Mesendoderm (in vitro differentiated cells): ENCODE measurements around the gene FAM131C.
"Not testable (repeated sequence)": the region's sequence is repeated elsewhere in the genome, so short reads cannot be mapped to it uniquely, and the experiment has no call there.

Source experiments
- DNase-seq: peaks from one replicate; pipeline ENCODE4 v3.0.0; 2013
- H2AK5ac ChIP-seq: 2 replicates; pipeline ENCODE4 v1.6.1; 2013; ENCODE audit warnings: low read length, inconsistent platforms
- H2BK120ac ChIP-seq: 2 replicates; pipeline ENCODE4 v1.6.1; 2013; ENCODE audit warnings: low read depth, mild to moderate bottlenecking, low read length, moderate library complexity, mixed read lengths
- H2BK15ac ChIP-seq: replicated peaks from 2 replicates; pipeline ENCODE4 v1.6.1; 2013; ENCODE audit warnings: low read depth, mild to moderate bottlenecking, moderate library complexity
- H2BK5ac ChIP-seq: 2 replicates; pipeline ENCODE4 v1.6.1; 2013; ENCODE audit warnings: low read length, inconsistent platforms
- H3K18ac ChIP-seq: 2 replicates; pipeline ENCODE4 v1.6.1; 2013; ENCODE audit warnings: mild to moderate bottlenecking, low read length, mixed read lengths
- H3K23ac ChIP-seq: one replicate; pipeline ENCODE4 v1.6.1; 2013; ENCODE audit warnings: low read length
- H3K27ac ChIP-seq: 2 replicates; pipeline ENCODE4 v1.5.1; 2013; ENCODE audit warnings: low read depth, mild to moderate bottlenecking, inconsistent platforms, low read length, moderate library complexity
- H3K27me3 ChIP-seq: 2 replicates; pipeline ENCODE4 v1.6.1; 2013; ENCODE audit warnings: low read length, control low read depth, mild to moderate bottlenecking, inconsistent platforms; ENCODE audit not compliant: insufficient read depth, poor library complexity
- H3K36me3 ChIP-seq: 2 replicates; pipeline ENCODE4 v1.6.1; 2013; ENCODE audit warnings: low read length, inconsistent platforms; ENCODE audit not compliant: control insufficient read depth, insufficient read depth
- H3K4ac ChIP-seq: one replicate; pipeline ENCODE4 v1.6.1; 2013; ENCODE audit warnings: low read depth, mild to moderate bottlenecking, low read length, moderate library complexity
- H3K4me1 ChIP-seq: 2 replicates; pipeline ENCODE4 v1.6.1; 2013; ENCODE audit warnings: low read depth, low read length, inconsistent platforms; ENCODE audit not compliant: control insufficient read depth
- H3K4me2 ChIP-seq: 2 replicates; pipeline ENCODE4 v1.6.1; 2013; ENCODE audit warnings: low read length
- H3K4me3 ChIP-seq: 2 replicates; pipeline ENCODE4 v1.5.1; 2013; ENCODE audit warnings: mild to moderate bottlenecking, low read length
- H3K56ac ChIP-seq: one replicate; pipeline ENCODE4 v1.6.1; 2013; ENCODE audit warnings: low read length
- H3K79me1 ChIP-seq: 2 replicates; pipeline ENCODE4 v1.6.1; 2013; ENCODE audit warnings: low read length, inconsistent platforms
- H3K79me2 ChIP-seq: 2 replicates; pipeline ENCODE4 v1.6.1; 2013; ENCODE audit warnings: mild to moderate bottlenecking, low read length; ENCODE audit not compliant: control insufficient read depth, insufficient read depth
- H3K9ac ChIP-seq: 2 replicates; pipeline ENCODE4 v1.6.1; 2013; ENCODE audit warnings: low read length, inconsistent platforms
- H4K5ac ChIP-seq: one replicate; pipeline ENCODE4 v1.6.1; 2013; ENCODE audit warnings: low read length
- H4K8ac ChIP-seq: one replicate; pipeline ENCODE4 v1.6.1; 2013; ENCODE audit warnings: low read depth, mild to moderate bottlenecking, control low read depth, low read length, moderate library complexity
- WGBS: extraction: QIAGEN DNeasy Blood & Tissue Kit; methylation state at CpG from one replicate; pipeline ENCODE4 v1.1.7; 2013; ENCODE audit warnings: low lambda C conversion rate, missing lambda C conversion rate; ENCODE audit not compliant: insufficient coverage; ENCODE audit errors: extremely low coverage; 5-methylcytosine and 5-hydroxymethylcytosine counted together

The FAM131C gene

GRCh38 chr1:16064536-16065268 lies 8.7 kb downstream of the FAM131C start:
- Histone ChIP-seq H2BK5ac (no peak overlapping the region), H3K79me1 (no peaks in the 10 kb centered on the region), H2AK5ac (no peak overlapping the region), H3K4me2 (no peak overlapping the region), H3K23ac (no peak overlapping the region), H3K9ac (no peak overlapping the region), H3K4me1 (no peaks in the 10 kb centered on the region), H3K27me3 (no peaks in the 10 kb centered on the region), H3K4me3 (no peak overlapping the region), H4K5ac (no peak overlapping the region), H4K8ac (no peak overlapping the region), H3K4ac (no peak overlapping the region), H2BK15ac (no peak overlapping the region), H2BK120ac (no peak overlapping the region), H3K79me2 (no peaks in the 10 kb centered on the region), H3K18ac (no peak overlapping the region), H3K36me3 (no peaks in the 10 kb centered on the region), H3K27ac (no peak overlapping the region), H3K56ac (no peak overlapping the region)
- DNase-seq, result no peak
- no CpG with 5 or more reads among the region's 13 CpGs for WGBS

- no CpG with 5 or more reads among the region's 9 CpGs for WGBS
These were observed 9.5 kb downstream of the FAM131C start for GRCh38 chr1:16063921-16064320.

GRCh38 chr1:16063226-16063829 lies 10.1 kb downstream of the FAM131C start:
- Histone ChIP-seq H3K79me2 (no peaks in the 10 kb centered on the region), H3K4me1 (no peaks in the 10 kb centered on the region), H4K8ac (no peak overlapping the region), H3K56ac (no peak overlapping the region), H3K36me3 (no peaks in the 10 kb centered on the region), H2BK120ac (no peak overlapping the region), H3K4me2 (no peak overlapping the region), H3K4ac (no peak overlapping the region), H3K9ac (no peak overlapping the region), H3K4me3 (no peak overlapping the region), H3K23ac (no peak overlapping the region), H3K18ac (no peak overlapping the region), H3K79me1 (no peaks in the 10 kb centered on the region), H2BK15ac (no peak overlapping the region), H3K27me3 (no peaks in the 10 kb centered on the region), H2BK5ac (no peak overlapping the region), H3K27ac (no peak overlapping the region), H2AK5ac (no peak overlapping the region), H4K5ac (no peak overlapping the region)
- no CpG with 5 or more reads among the region's 15 CpGs for WGBS
- no peak for DNase-seq

More at GRCh38 chr1:16063921-16064320, 9.5 kb downstream of the FAM131C start:
- H3K4ac ChIP-seq, result no peak overlapping the region
- no peak overlapping the region for H3K27ac ChIP-seq
- H2AK5ac ChIP-seq, result no peak overlapping the region
- H3K56ac ChIP-seq, result no peak overlapping the region
- no peak overlapping the region for H4K8ac ChIP-seq
- H3K4me3 ChIP-seq, result no peak overlapping the region
- no peak overlapping the region for H3K23ac ChIP-seq
- H3K18ac ChIP-seq, result no peak overlapping the region
- no peak overlapping the region for H3K4me2 ChIP-seq
- H3K9ac ChIP-seq, result no peak overlapping the region
- no peaks in the 10 kb centered on the region for H3K36me3 ChIP-seq
- no peak overlapping the region for H4K5ac ChIP-seq
- H3K79me2 ChIP-seq, result no peaks in the 10 kb centered on the region
- H2BK120ac ChIP-seq, result no peak overlapping the region
- H2BK5ac ChIP-seq, result no peak overlapping the region
- no peak overlapping the region for H2BK15ac ChIP-seq
- no peaks in the 10 kb centered on the region for H3K4me1 ChIP-seq
- no peaks in the 10 kb centered on the region for H3K27me3 ChIP-seq
- DNase-seq, result no peak
- H3K79me1 ChIP-seq, result no peaks in the 10 kb centered on the region

- WGBS, result no CpG with 5 or more reads among the region's 9 CpGs
- H4K8ac ChIP-seq, H3K79me1 ChIP-seq, H3K4me1 ChIP-seq, H3K79me2 ChIP-seq, H3K36me3 ChIP-seq, H3K56ac ChIP-seq, H3K4me2 ChIP-seq, H3K9ac ChIP-seq, H3K4me3 ChIP-seq, H3K23ac ChIP-seq, H3K18ac ChIP-seq, H3K4ac ChIP-seq, H3K27me3 ChIP-seq, H4K5ac ChIP-seq, H2BK15ac ChIP-seq, H2BK120ac ChIP-seq, H2AK5ac ChIP-seq, DNase-seq, H3K27ac ChIP-seq, H2BK5ac ChIP-seq: not testable (repeated sequence)
These were observed 10.8 kb downstream of the FAM131C start for GRCh38 chr1:16062687-16063075.

GRCh38 chr1:16061989-16062686 lies 11.3 kb downstream of the FAM131C start:
- H2AK5ac ChIP-seq, DNase-seq, H3K56ac ChIP-seq, H4K5ac ChIP-seq, H3K79me1 ChIP-seq, H3K4me2 ChIP-seq, H2BK120ac ChIP-seq, H2BK15ac ChIP-seq, H3K27ac ChIP-seq, H3K4me1 ChIP-seq, H3K4me3 ChIP-seq, H3K9ac ChIP-seq, H3K4ac ChIP-seq, H4K8ac ChIP-seq, H3K27me3 ChIP-seq, H2BK5ac ChIP-seq, H3K79me2 ChIP-seq, H3K36me3 ChIP-seq, H3K18ac ChIP-seq, H3K23ac ChIP-seq: not testable (repeated sequence)
- WGBS, result no CpG with 5 or more reads among the region's 18 CpGs
